Measurements from ENCODE around the gene PNPLA7. TPM values are rescaled to one million over a fixed set of nuclear protein-coding genes. Genes with fewer than 3 reads are reported as not detected.
"Not testable (repeated sequence)": the region's sequence is repeated elsewhere in the genome, so short reads cannot be mapped to it uniquely, and the experiment has no call there.

Gene PNPLA7
- total RNA-seq, 1 experiment from 2014 or later: 3.9 TPM

- H3K4me1 ChIP-seq (ENCODE audit: control insufficient read depth, insufficient read depth, low read length): peaks cover 7% of the 10 kb centered on the region; the same call in 1 of the 2 replicates
- H3K27me3 ChIP-seq (ENCODE audit: control insufficient read depth, insufficient read depth, low read length): no peaks in the 10 kb centered on the region
- H3K4me3 ChIP-seq (ENCODE audit: low read depth in 2 of 2, low read length in 2 of 2): no peak overlapping the region
- no peaks in the 10 kb centered on the region for H3K9me3 ChIP-seq (ENCODE audit: control insufficient read depth, insufficient read depth, low read depth, low read length)
- in situ Hi-C loops (cut with HindIII; ENCODE audit: low pct_unique_long_range_greater_than_20kb, low sequenced_read_pairs): no loop called here
- peak; percentile 89 for ATAC-seq
- DNase-seq (ENCODE audit: low read depth, low spot score): no peak
- CTCF ChIA-PET: interaction anchor here (0.5 to 0.9 kb wide), 4 partner anchors 38 to 138 kb away, joined by 3 to 4 read pairs (median 4); no protein-coding TSS in a partner anchor
- no peaks in the 10 kb centered on the region for H3K36me3 ChIP-seq (ENCODE audit: control insufficient read depth, insufficient read depth, low read length)
- no peak for TF ChIP-seq TCF7L2 (IDR thresholded peaks at IDR 0.05; ENCODE audit: low read depth, low read length)
- peak; percentile 84 for TF ChIP-seq CTCF (IDR thresholded peaks at IDR 0.05)
- BruUV-seq (replicated peaks): no TSS peak
- H3K27ac ChIP-seq (ENCODE audit: low read length): peak overlapping the region; percentile 44; the same call in 1 of the 2 replicates
- intact Hi-C loops (cut with micrococcal nuclease; ENCODE audit: unreplicated experiment): no loop called here
- POLR2A ChIA-PET: interaction anchor here (0.6 kb wide), 1 partner anchor 71 kb away, joined by 3 read pairs; no protein-coding TSS in a partner anchor
Measured at GRCh38 chr9:137534256-137535119, 15.7 kb downstream of the PNPLA7 start.

- H3K4me1 ChIP-seq (ENCODE audit: control insufficient read depth, insufficient read depth, low read length); H3K4me3 ChIP-seq (ENCODE audit: low read depth in 2 of 2, low read length in 2 of 2); DNase-seq (ENCODE audit: low read depth, low spot score); H3K9me3 ChIP-seq (ENCODE audit: control insufficient read depth, insufficient read depth, low read depth, low read length); H3K27me3 ChIP-seq (ENCODE audit: control insufficient read depth, insufficient read depth, low read length); H3K27ac ChIP-seq (ENCODE audit: low read length); ATAC-seq; in situ Hi-C loops (cut with HindIII; ENCODE audit: low pct_unique_long_range_greater_than_20kb, low sequenced_read_pairs); H3K36me3 ChIP-seq (ENCODE audit: control insufficient read depth, insufficient read depth, low read length); intact Hi-C loops (cut with micrococcal nuclease; ENCODE audit: unreplicated experiment); CTCF ChIA-PET; POLR2A ChIA-PET; BruUV-seq (replicated peaks): not testable (repeated sequence)
Measured at GRCh38 chr9:137532891-137533468, 17.2 kb downstream of the PNPLA7 start.

GRCh38 chr9:137531099-137531765 lies 19.0 kb downstream of the PNPLA7 start:
- no TSS peak for BruUV-seq (replicated peaks)
- in situ Hi-C loops (cut with HindIII; ENCODE audit: low pct_unique_long_range_greater_than_20kb, low sequenced_read_pairs) (no loop called here), intact Hi-C loops (cut with micrococcal nuclease; ENCODE audit: unreplicated experiment) (no loop called here)
- H3K27ac ChIP-seq (ENCODE audit: low read length): no peak overlapping the region
- no peaks in the 10 kb centered on the region for H3K9me3 ChIP-seq (ENCODE audit: control insufficient read depth, insufficient read depth, low read depth, low read length)
- H3K4me3 ChIP-seq (ENCODE audit: low read depth in 2 of 2, low read length in 2 of 2): no peak overlapping the region
- POLR2A ChIA-PET: no interaction called here
- peaks cover 7% of the 10 kb centered on the region; the same call in 1 of the 2 replicates for H3K4me1 ChIP-seq (ENCODE audit: control insufficient read depth, insufficient read depth, low read length)
- TF ChIP-seq CTCF (IDR thresholded peaks at IDR 0.05) (no peak), TCF7L2 (IDR thresholded peaks at IDR 0.05; ENCODE audit: low read depth, low read length) (no peak), POLR2AphosphoS5 (IDR thresholded peaks at IDR 0.05; ENCODE audit: low read depth, low read length) (no peak)
- DNase-seq (ENCODE audit: low read depth, low spot score) (no peak), ATAC-seq (no peak)
- H3K36me3 ChIP-seq (ENCODE audit: control insufficient read depth, insufficient read depth, low read length): no peaks in the 10 kb centered on the region
- no peaks in the 10 kb centered on the region for H3K27me3 ChIP-seq (ENCODE audit: control insufficient read depth, insufficient read depth, low read length)
- CTCF ChIA-PET: no interaction called here

All from Panc1 (cell line).